SU-DHL-6 (cell line): ENCODE measurements around the gene CC2D1B.

ENCODE experiments used
- CTCF ChIP-seq: fragments of 200-600 bp; sonication (generic); IDR thresholded peaks from one replicate; pipeline ENCODE4 v1.5.1; 2017; ENCODE audit warnings: antibody characterized with exemption, mild to moderate bottlenecking, low read length, moderate library complexity; ENCODE audit not compliant: insufficient read depth, poor library complexity, severe bottlenecking
- EZH2phosphoT487 ChIP-seq: fragments of 200-600 bp; sonication (generic), shearing (Covaris generic); conservative IDR thresholded peaks from 2 replicates; pipeline ENCODE4 v1.6.1; 2018; ENCODE audit warnings: mild to moderate bottlenecking, antibody characterized with exemption, low read length, moderate library complexity, mixed read lengths

DNA sequence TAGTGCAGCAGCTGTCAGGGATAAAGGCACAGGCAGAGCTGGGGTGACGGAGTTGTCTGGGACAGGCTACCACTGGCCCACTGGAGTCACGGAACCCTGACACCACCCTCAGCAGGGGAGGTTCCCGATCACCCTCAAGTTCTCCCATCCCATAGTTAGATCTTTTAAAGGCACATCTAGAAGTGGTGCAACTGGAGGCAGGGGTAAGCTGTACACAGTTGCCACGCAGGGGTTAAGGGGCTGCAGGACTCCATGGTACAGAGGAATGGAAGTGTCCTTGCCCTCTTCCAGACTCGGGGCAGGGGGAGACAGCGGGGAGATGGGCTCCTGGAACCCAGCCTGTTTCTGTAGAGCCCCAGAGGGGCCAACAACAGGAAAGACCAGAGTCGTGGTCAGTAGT, 13.3 kb downstream of the CC2D1B start:
- TF ChIP-seq CTCF: no peak
- no peak for TF ChIP-seq EZH2phosphoT487
